Measurements from ENCODE around the gene RUNX2.

The RUNX2 gene

GRCh38 chr6:45353654-45354053 is 25.5 kb downstream of the RUNX2 start:
- DNase-seq: no peak

GRCh38 chr6:45364466-45364865 is 36.3 kb downstream of the RUNX2 start:
- no peak for DNase-seq

- no peak for DNase-seq
Observed at GRCh38 chr6:45365036-45365435, 36.9 kb downstream of the RUNX2 start.

DNA sequence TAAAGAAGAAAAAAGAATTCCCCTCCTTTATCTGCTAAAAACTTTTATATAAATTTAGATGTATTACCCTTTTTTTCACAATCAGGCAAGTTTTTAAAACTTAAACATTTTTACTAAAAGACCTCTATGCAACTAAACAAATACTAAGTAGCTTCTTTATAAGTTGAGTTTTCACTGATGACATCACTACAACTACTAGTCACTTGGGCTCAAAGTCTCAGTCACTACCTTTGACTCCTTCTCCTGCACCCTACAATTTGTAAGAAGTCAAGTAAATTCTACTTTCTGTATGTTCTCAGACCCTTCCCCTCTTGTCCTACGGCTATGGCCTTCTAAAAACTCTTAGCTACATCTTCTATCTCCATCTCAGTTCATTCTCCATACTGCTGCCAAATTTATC is 38.4 kb downstream of the RUNX2 start:
- DNase-seq: no peak

DNA sequence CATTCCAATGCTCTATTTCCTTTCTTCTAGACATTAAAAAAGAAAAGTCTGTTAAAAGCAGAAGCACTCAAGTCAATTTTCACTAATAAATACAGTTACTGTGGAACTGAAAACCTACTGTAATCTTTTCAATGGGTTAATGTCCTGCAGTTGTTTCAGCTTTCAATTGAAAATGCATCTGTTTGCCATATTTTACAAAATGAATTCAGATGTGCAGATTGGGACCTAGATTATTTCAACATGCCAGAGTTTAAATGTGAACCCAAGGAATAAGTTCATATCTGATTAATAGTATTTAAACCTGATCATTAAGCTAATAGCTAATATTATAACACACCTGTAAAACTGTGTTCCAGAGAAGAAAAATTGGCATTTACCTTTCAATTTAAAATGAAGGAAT is 39.9 kb downstream of the RUNX2 start:
- no peak for DNase-seq

- no peak for DNase-seq
Observed at GRCh38 chr6:45369870-45370269, 41.7 kb downstream of the RUNX2 start.

- no peak for DNase-seq
Observed at GRCh38 chr6:45371924-45372573, 43.9 kb downstream of the RUNX2 start.

DNA sequence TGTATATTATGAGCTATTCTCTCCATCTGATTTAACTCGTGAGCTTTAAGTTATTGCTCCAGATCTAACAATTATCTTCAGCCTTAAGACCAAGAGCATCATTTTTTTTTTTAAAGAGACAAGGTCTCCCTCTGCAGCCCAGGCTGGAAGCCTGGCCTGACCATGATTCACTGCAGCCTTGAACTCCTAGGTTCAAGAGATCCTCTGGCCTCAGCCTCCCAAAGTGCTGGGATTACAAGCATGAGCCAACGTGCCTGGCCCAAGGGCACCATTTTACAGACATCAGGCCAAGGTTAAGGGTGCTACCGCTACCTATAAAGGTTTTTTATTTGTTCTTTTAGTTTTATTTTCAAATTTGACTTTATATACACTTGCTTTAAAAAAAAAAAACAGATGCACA is 47.3 kb downstream of the RUNX2 start:
- no peak for DNase-seq

DNA sequence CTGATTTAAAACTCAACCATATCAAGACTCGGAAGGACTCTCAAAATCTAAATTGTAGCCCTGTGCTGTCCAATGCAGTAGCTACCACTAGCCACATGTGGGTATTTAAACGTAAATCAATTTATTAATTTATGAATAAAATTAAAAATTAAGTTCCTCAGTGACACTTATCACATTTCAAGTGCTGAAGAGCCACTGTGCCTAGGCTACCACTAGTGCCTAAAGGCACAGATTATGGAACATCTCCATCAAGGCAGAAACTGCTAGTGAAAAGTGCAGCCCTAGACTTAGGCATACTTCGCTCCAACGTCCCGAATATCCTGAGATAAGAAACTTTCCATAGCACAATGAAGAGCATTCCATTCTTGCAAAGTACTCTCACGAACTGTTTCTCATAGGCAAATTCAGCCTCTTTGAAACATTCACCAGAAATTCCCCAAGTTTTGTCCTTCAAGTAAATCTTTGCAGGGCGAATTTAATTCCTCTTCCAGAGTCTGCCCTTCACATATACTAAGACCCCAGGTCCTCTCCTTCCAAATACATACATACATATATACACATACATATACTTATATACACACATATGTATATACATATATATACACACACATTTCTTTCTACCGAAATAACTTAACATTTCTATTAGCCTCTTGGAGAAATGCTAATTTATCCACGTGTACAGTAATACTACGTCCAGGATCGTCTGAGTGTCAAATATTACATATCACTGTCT is 48.3 kb downstream of the RUNX2 start:
- no peak for DNase-seq

DNA sequence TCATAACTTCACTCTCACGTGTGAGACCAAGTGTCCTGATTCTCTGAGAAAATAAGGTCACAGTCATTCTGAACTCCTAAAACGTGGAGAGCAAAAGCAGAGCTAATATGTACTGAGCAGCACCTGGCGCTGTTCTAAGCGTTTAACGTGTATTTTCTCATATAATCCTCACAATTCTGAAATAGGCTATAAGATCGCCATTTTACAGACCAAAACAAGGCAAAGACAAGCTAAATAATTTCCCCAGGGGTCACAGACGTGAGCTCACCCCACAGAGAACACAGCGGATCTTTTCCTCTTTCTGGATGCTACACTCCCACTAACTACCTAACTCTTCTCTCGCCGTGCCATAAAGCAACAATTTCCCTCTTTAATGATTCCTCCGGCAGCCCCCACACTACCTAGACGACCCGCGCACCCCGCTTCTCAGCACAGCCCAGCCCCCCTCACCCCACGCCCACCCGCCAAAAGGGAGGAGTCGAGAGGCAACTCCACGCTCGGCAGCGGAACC is 49.0 kb downstream of the RUNX2 start:
- peak; percentile 68 for DNase-seq

- peak; percentile 91 for DNase-seq
Observed at GRCh38 chr6:45377554-45378333, 49.6 kb downstream of the RUNX2 start, which contains the start of gene SUPT3H. SUPT3H (minus strand) TSS chr6:45377934.

- peak; percentile 84 for DNase-seq
Observed at GRCh38 chr6:45378334-45378926, 50.3 kb downstream of the RUNX2 start.

- DNase-seq: no peak
Observed at GRCh38 chr6:45382391-45382790, 54.3 kb downstream of the RUNX2 start.

DNA sequence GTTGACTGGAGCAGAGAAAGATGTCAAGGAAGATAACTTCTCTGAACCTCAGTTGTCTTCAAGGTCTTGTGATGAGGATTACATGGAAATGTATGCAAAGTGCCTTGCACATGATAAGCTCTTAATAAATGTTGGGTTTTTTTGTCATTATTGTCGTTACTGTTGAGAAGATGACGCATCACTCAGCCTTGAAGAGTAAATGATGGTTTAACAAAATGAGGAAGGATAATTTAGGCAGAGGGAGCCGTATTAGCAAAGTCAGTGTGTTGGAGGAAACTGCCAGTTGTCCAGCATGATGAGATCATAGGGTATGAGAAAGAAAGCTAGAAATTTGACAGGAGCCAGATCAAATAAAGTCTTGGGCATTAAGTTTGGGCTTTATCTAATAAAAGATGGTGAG is 58.4 kb downstream of the RUNX2 start:
- no peak for DNase-seq

- no peak for DNase-seq
Observed at GRCh38 chr6:45387236-45387635, 59.1 kb downstream of the RUNX2 start.

DNA sequence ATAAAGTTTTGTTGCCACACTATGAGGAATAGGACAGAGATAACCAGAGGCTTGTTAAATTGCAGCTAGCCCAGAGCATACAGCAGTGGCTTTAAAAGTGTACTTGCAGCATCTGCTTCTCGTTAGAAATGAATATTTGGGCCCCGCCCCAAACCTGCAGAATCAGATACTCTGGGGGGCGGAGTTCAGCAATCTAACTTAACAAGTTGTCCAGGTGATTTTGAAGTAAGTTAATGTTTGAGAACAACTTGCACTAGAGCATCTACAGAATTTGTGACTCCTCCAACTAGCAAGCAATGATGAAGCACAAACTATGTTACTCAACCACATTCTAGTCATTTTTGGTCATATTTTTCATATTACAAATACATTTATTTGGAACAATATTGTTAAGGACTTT is 60.2 kb downstream of the RUNX2 start:
- no peak for DNase-seq

DNA sequence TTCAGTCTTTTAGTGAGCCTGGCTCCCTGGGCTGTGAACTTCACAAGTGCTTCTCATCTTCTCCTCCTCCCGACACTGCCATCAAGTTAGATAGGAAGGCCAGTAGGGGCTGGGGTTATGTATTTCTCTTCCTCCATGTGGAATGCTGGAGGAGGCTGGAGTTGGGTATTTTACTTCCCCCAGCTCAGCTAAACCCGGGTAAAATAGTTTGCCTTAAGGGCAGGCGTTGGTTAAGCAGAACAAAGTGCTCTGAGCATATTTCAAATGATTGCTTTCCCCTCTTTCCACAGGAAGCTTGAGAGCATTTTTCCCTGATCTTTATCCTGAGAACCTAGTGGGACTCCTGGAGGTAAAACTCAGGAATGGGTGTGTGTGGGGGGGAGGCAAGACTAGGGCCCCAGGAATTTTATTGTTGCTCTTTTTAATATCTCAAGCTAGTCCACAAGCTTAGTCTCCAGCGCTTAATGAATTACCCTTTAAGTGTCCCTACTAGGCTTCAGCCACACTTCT is 66.5 kb downstream of the RUNX2 start:
- DNase-seq: no peak

DNA sequence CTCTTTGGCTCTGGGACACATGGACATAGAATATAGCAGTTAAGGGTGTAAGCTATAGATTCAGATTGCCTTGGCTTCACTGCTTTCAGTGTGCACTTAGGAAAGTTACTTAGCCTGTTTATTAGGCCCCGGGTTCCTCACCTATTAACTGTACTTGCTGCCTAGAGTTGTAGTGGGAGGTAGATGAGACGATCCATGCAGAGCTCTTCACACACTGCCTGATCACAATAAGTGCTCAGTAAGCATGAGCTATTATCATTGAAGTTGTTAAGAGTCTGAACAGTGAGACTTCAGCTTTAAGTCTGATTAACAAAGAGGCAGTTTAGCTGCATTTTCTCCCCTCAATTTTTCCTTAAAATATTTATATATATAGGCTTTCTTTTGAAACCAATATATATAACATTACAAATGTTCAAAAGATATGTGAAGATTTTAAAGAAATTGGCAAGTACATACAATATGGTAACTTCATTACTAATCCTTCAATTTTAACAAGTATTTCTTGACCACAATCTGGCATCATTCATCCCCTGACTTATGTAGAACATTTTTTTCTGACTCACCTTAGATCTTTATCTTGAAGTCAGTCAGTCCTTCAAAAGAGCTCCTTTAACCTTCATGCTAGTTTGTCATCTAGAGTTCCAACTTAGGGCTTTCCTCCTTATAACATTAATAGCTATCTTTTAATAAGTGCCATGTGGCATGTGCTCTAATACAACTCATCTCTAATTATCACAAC is 70.1 kb downstream of the RUNX2 start:
- no peak for DNase-seq

GRCh38 chr6:45400021-45400420 is 71.9 kb downstream of the RUNX2 start:
- DNase-seq: no peak

DNA sequence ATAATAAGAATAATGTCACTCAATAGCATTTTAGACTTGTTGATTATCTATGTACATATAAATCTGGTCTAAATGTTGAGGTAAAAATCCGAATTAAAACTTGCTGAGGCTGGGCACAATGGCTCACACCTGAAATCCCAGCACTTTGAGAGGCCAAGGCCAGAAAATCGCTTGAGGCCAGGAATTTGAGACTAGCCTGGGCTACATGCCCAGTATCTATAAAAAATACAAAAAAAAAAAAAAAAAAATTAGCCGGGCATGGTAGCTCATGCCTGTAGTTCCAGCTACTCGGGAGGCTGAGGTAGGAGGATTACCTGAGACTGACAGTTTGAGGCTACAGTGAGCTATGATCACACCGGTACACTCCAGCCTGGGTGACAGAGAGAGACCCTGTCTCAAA is 83.8 kb downstream of the RUNX2 start:
- no peak for DNase-seq

DNA sequence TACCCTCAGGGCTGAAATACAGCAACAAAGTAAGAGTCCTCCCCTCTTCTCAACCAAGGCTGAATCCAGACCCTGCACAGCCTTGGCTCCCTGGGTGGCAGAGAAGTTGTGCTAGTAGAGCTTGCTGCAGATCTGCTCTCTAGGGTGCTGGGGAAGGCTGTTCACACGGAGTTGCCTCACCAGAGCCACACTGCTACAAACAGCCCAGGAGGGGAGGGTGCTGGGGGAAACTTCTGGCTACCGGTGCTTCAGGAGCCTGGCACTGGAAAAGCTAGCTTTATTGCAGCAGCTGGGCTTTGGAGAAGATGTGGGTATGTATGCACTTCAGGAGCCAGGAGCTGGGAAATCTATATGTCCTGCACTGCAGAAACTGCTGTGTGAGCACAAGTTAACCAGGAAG is 87.2 kb downstream of the RUNX2 start:
- DNase-seq: no peak

GRCh38 chr6:45415788-45416518 is 87.8 kb downstream of the RUNX2 start:
- no peak for DNase-seq
